ENCODE measurements around the gene PSD2. TPM values are rescaled to one million over a fixed set of nuclear protein-coding genes. Genes with fewer than 3 reads are reported as not detected.

The PSD2 gene
- total and polyA plus RNA-seq, 4 donors, result 0.05 TPM; not detected in 3

DNA sequence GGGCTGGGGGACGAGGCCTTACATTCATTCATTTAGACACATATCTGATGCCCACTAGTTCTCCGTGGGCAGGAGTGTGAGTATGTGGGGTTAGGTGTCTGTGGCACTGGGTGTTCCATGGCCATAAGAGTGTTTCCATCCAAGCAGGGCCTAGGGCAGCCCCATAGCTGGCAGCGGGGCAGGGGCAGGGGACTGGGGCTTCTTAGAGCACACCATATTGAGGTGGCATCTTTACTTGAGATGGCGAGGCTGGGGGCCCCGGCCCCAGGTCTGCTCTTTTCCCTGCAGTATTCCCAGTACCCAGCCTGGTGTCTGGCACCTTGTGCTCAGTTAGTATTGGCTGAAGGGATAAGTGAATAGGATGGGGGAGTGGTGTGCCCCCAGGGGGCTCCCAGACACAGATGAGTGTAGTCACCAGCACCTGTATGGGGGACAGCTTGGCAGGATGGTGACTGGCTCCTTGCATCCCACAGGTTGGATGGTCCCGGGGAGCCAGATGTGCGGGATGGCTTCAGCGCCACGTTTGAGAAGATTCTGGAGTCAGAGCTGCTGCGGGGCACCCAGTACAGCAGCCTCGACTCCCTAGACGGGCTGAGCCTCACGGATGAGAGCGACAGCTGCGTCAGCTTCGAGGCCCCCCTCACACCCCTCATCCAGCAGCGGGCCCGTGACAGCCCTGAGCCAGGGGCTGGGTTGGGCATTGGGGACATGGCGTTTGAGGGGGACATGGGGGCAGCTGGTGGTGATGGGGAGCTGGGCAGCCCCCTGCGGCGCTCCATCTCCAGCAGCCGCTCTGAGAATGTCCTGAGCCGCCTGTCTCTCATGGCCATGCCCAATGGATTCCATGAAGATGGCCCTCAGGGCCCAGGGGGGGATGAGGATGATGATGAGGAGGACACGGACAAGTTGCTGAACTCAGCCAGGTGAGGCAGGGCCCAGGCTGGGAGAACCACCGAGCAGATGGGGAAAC lies 17.5 kb downstream of the PSD2 start:
- no peaks in the 10 kb centered on the region for H3K9me3 ChIP-seq (ENCODE audit: control insufficient read depth in 4 of 4, low read length in 3 of 4)
- no peak for DNase-seq (ENCODE audit: low spot score)
- H3K4me1 ChIP-seq (ENCODE audit: control insufficient read depth in 4 of 4, insufficient read depth in 4 of 4, low read length in 3 of 4), result no peaks in the 10 kb centered on the region
- H3K27ac ChIP-seq (ENCODE audit: low read depth in 1 of 2, low read length in 2 of 2), result no peak overlapping the region
- no peak overlapping the region for H3K9ac ChIP-seq (ENCODE audit: low read depth in 1 of 2, low read length in 2 of 2)
- no peak overlapping the region for H3K4me3 ChIP-seq (ENCODE audit: low read depth in 1 of 3, low read length in 3 of 3)
- 92% methylated on average over 25 of the region's 25 CpGs for WGBS
- TF ChIP-seq SP1 (IDR thresholded peaks at IDR 0.05), result no peak
- no peaks in the 10 kb centered on the region for H3K27me3 ChIP-seq (ENCODE audit: control insufficient read depth in 4 of 4, insufficient read depth in 4 of 4, low read length in 3 of 4)
- no peaks in the 10 kb centered on the region for H3K36me3 ChIP-seq (ENCODE audit: control insufficient read depth in 4 of 4, insufficient read depth in 3 of 4, low read depth in 1 of 4, low read length in 3 of 4)

DNA sequence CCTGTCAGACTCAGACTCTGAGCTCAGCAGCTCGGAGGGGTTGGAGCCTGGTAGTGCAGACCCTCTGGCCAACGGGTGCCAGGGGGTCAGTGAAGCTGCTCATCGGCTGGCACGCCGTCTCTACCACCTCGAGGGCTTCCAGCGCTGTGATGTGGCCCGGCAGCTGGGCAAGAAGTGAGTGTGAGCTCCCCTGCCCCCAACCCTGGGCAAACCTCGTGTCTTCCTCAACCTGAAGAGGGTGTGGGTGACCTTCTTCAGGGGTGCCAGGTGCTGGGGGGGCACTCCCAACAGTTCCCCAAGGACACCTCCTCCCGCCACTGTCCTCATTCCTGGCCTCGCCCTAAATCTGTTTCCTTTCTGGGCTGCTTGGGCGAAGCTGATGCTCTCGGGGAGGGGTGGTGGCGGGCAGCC lies 18.6 kb downstream of the PSD2 start:
- no peaks in the 10 kb centered on the region for H3K36me3 ChIP-seq (ENCODE audit: control insufficient read depth in 4 of 4, insufficient read depth in 3 of 4, low read depth in 1 of 4, low read length in 3 of 4)
- DNase-seq (ENCODE audit: low spot score), result no peak
- H3K9ac ChIP-seq (ENCODE audit: low read depth in 1 of 2, low read length in 2 of 2), result no peak overlapping the region
- H3K9me3 ChIP-seq (ENCODE audit: control insufficient read depth in 4 of 4, low read length in 3 of 4), result no peaks in the 10 kb centered on the region
- WGBS, result 89% methylated on average over 14 of the region's 14 CpGs
- H3K27me3 ChIP-seq (ENCODE audit: control insufficient read depth in 4 of 4, insufficient read depth in 4 of 4, low read length in 3 of 4), result no peaks in the 10 kb centered on the region
- TF ChIP-seq NR2F2 (IDR thresholded peaks at IDR 0.05) (no peak), RXRA (IDR thresholded peaks at IDR 0.05) (no peak)
- TF ChIP-seq, protein P1, sequence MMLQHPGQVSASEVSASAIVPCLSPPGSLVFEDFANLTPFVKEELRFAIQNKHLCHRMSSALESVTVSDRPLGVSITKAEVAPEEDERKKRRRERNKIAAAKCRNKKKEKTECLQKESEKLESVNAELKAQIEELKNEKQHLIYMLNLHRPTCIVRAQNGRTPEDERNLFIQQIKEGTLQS (IDR thresholded peaks at IDR 0.05), result no peak
- H3K27ac ChIP-seq (ENCODE audit: low read depth in 1 of 2, low read length in 2 of 2), result no peak overlapping the region
- H3K4me3 ChIP-seq (ENCODE audit: low read depth in 1 of 3, low read length in 3 of 3), result no peak overlapping the region
- H3K4me1 ChIP-seq (ENCODE audit: control insufficient read depth in 4 of 4, insufficient read depth in 4 of 4, low read length in 3 of 4), result no peaks in the 10 kb centered on the region

DNA sequence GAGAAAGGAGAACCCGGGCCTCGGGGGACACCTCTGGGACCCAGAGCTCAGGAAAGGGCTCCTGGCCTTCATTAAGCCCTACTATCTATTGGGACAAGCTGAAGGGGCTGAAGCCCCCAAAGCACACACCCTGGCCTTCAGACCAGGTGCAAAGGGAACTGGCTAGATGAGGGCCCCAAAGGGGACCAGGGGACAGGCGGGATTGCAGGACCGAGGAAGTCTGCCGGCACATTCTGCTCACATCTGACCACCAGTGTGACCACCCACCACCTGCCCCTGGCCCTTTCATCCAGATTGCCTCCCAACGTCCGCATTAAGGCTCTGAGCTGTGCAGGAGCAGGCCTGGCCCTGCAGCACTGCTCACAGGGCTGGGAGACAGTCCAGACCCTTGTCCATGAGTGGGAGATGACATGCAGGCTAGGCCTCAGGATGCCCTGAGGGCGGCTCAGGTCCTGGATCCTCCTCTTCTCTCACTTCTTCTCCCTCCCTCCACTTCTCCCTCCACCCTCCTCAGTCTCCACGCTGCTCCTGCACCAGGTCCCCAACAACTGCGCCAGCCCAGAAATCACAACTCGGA lies 19.2 kb downstream of the PSD2 start:
- no peak for TF ChIP-seq FOXA1 (IDR thresholded peaks at IDR 0.05)
- TF ChIP-seq, protein P2, sequence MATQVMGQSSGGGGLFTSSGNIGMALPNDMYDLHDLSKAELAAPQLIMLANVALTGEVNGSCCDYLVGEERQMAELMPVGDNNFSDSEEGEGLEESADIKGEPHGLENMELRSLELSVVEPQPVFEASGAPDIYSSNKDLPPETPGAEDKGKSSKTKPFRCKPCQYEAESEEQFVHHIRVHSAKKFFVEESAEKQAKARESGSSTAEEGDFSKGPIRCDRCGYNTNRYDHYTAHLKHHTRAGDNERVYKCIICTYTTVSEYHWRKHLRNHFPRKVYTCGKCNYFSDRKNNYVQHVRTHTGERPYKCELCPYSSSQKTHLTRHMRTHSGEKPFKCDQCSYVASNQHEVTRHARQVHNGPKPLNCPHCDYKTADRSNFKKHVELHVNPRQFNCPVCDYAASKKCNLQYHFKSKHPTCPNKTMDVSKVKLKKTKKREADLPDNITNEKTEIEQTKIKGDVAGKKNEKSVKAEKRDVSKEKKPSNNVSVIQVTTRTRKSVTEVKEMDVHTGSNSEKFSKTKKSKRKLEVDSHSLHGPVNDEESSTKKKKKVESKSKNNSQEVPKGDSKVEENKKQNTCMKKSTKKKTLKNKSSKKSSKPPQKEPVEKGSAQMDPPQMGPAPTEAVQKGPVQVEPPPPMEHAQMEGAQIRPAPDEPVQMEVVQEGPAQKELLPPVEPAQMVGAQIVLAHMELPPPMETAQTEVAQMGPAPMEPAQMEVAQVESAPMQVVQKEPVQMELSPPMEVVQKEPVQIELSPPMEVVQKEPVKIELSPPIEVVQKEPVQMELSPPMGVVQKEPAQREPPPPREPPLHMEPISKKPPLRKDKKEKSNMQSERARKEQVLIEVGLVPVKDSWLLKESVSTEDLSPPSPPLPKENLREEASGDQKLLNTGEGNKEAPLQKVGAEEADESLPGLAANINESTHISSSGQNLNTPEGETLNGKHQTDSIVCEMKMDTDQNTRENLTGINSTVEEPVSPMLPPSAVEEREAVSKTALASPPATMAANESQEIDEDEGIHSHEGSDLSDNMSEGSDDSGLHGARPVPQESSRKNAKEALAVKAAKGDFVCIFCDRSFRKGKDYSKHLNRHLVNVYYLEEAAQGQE (IDR thresholded peaks at IDR 0.05), result no peak
- WGBS, result 93% methylated on average over 11 of the region's 11 CpGs

DNA sequence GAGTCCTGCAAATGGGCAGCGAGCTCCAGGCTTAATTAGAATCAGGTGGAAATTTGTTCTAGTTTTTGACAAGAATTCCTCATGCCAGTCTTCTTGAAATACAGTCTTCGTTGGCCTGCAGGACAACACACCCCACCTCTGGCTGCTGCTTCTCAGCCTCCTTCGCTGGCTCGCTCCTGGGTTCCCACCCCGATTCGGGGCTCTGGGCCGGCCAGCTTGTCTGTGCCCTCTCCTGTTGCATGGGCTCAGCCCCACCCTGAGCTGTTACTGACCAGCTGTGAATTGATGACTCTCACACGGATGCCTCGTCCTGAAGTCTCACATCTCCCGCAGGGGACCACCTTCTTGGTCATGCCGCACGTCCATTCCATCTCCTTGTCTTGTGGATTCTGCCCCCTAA lies 21.0 kb downstream of the PSD2 start:
- no peak overlapping the region for H3K27ac ChIP-seq (ENCODE audit: low read depth in 1 of 2, low read length in 2 of 2)
- H3K36me3 ChIP-seq (ENCODE audit: control insufficient read depth in 4 of 4, insufficient read depth in 3 of 4, low read depth in 1 of 4, low read length in 3 of 4), result no peaks in the 10 kb centered on the region
- DNase-seq (ENCODE audit: low spot score), result no peak
- H3K4me1 ChIP-seq (ENCODE audit: control insufficient read depth in 4 of 4, insufficient read depth in 4 of 4, low read length in 3 of 4), result no peaks in the 10 kb centered on the region
- H3K4me3 ChIP-seq (ENCODE audit: low read depth in 1 of 3, low read length in 3 of 3), result no peak overlapping the region
- no peaks in the 10 kb centered on the region for H3K27me3 ChIP-seq (ENCODE audit: control insufficient read depth in 4 of 4, insufficient read depth in 4 of 4, low read length in 3 of 4)
- WGBS, result 94% methylated on average over 12 of the region's 12 CpGs
- H3K9me3 ChIP-seq (ENCODE audit: control insufficient read depth in 4 of 4, low read length in 3 of 4), result no peaks in the 10 kb centered on the region
- no peak overlapping the region for H3K9ac ChIP-seq (ENCODE audit: low read depth in 1 of 2, low read length in 2 of 2)
- no peak for TF ChIP-seq TAF1 (conservative IDR thresholded peaks at IDR 0.05)
- TF ChIP-seq GABPA (IDR thresholded peaks at IDR 0.05 in 1 of 2, conservative IDR thresholded peaks at IDR 0.05 in 1 of 2), result no peak
- TF ChIP-seq NR2F2 (IDR thresholded peaks at IDR 0.05), result no peak
- TF ChIP-seq, protein P3, sequence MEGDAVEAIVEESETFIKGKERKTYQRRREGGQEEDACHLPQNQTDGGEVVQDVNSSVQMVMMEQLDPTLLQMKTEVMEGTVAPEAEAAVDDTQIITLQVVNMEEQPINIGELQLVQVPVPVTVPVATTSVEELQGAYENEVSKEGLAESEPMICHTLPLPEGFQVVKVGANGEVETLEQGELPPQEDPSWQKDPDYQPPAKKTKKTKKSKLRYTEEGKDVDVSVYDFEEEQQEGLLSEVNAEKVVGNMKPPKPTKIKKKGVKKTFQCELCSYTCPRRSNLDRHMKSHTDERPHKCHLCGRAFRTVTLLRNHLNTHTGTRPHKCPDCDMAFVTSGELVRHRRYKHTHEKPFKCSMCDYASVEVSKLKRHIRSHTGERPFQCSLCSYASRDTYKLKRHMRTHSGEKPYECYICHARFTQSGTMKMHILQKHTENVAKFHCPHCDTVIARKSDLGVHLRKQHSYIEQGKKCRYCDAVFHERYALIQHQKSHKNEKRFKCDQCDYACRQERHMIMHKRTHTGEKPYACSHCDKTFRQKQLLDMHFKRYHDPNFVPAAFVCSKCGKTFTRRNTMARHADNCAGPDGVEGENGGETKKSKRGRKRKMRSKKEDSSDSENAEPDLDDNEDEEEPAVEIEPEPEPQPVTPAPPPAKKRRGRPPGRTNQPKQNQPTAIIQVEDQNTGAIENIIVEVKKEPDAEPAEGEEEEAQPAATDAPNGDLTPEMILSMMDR (IDR thresholded peaks at IDR 0.05; ENCODE audit: low read depth, low read length, missing input control), result no peak
- no peak for TF ChIP-seq RXRA (IDR thresholded peaks at IDR 0.05)
- TF ChIP-seq RAD21 (IDR thresholded peaks at IDR 0.05), result no peak
- no peak for TF ChIP-seq HNF4G (IDR thresholded peaks at IDR 0.05)
- TF ChIP-seq YY1 (IDR thresholded peaks at IDR 0.05), result no peak
- TF ChIP-seq, protein P1 (IDR thresholded peaks at IDR 0.05), result no peak

More for the DNA sequence above, 19.2 kb downstream of the PSD2 start:
- H3K27ac ChIP-seq (ENCODE audit: low read depth in 1 of 2, low read length in 2 of 2), result no peak overlapping the region
- H3K36me3 ChIP-seq (ENCODE audit: control insufficient read depth in 4 of 4, insufficient read depth in 3 of 4, low read depth in 1 of 4, low read length in 3 of 4), result no peaks in the 10 kb centered on the region
- H3K9me3 ChIP-seq (ENCODE audit: control insufficient read depth in 4 of 4, low read length in 3 of 4), result no peaks in the 10 kb centered on the region
- no peak overlapping the region for H3K9ac ChIP-seq (ENCODE audit: low read depth in 1 of 2, low read length in 2 of 2)
- H3K4me1 ChIP-seq (ENCODE audit: control insufficient read depth in 4 of 4, insufficient read depth in 4 of 4, low read length in 3 of 4), result no peaks in the 10 kb centered on the region
- H3K27me3 ChIP-seq (ENCODE audit: control insufficient read depth in 4 of 4, insufficient read depth in 4 of 4, low read length in 3 of 4), result no peaks in the 10 kb centered on the region
- no peak overlapping the region for H3K4me3 ChIP-seq (ENCODE audit: low read depth in 1 of 3, low read length in 3 of 3)
- DNase-seq (ENCODE audit: low spot score), result no peak
